ENCODE measurements around the gene CFAP77. TPM values are rescaled to one million over a fixed set of nuclear protein-coding genes. Genes with fewer than 3 reads are reported as not detected.

The CFAP77 gene
- total RNA-seq, 3 donors from 2014 or later, result not detected

GRCh38 chr9:132458432-132458831 is 48.4 kb downstream of the CFAP77 start:
- Histone ChIP-seq H3K4me3 (no peak overlapping the region), H3K9me3 (no peaks in the 10 kb centered on the region), H3K4me1 (no peaks in the 10 kb centered on the region), H3K27ac (no peak overlapping the region), H3K36me3 (no peaks in the 10 kb centered on the region), H3K27me3 (peaks cover 0 to 27% of the 10 kb centered on the region in 2 donors)
- TF ChIP-seq, protein P1, sequence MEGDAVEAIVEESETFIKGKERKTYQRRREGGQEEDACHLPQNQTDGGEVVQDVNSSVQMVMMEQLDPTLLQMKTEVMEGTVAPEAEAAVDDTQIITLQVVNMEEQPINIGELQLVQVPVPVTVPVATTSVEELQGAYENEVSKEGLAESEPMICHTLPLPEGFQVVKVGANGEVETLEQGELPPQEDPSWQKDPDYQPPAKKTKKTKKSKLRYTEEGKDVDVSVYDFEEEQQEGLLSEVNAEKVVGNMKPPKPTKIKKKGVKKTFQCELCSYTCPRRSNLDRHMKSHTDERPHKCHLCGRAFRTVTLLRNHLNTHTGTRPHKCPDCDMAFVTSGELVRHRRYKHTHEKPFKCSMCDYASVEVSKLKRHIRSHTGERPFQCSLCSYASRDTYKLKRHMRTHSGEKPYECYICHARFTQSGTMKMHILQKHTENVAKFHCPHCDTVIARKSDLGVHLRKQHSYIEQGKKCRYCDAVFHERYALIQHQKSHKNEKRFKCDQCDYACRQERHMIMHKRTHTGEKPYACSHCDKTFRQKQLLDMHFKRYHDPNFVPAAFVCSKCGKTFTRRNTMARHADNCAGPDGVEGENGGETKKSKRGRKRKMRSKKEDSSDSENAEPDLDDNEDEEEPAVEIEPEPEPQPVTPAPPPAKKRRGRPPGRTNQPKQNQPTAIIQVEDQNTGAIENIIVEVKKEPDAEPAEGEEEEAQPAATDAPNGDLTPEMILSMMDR (IDR thresholded peaks at IDR 0.05), result no peak
- TF ChIP-seq POLR2AphosphoS5 (IDR thresholded peaks at IDR 0.05) (no peak), POLR2A (IDR thresholded peaks at IDR 0.05) (no peak)
- DNase-seq (ENCODE audit: low spot score in 2 of 2), result no peak
- intact Hi-C loops (cut with DNase I; ENCODE audit: low total_unique reads), result no loop called here

DNA sequence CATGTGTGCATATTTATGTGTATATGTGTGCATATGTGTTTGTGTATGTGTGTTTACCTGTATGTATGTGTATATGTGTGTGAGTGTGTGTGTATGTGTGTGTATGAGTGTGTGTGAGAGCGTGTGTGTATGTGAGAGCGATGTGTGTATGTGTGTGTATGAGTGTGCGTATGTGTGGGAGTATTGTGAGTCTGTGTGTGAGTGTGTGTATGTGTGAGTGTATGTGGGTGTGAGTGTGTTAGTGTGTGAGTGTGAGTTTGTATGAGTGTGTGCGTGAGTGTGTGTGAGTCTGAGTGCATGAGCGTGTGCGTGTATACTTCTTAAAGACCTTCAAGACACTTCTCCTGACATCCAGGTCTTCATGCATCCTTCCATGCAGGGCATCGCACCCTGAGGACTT is 49.6 kb downstream of the CFAP77 start:
- Histone ChIP-seq H3K27ac (no peak overlapping the region), H3K4me1 (no peaks in the 10 kb centered on the region), H3K36me3 (no peaks in the 10 kb centered on the region), H3K4me3 (no peak overlapping the region), H3K27me3 (peaks cover 0 to 27% of the 10 kb centered on the region in 2 donors), H3K9me3 (no peaks in the 10 kb centered on the region)
- intact Hi-C loops (cut with DNase I; ENCODE audit: low total_unique reads), result no loop called here
- no peak for DNase-seq (ENCODE audit: low spot score in 2 of 2)
- no peak for TF ChIP-seq POLR2A (IDR thresholded peaks at IDR 0.05)
- no peak for TF ChIP-seq POLR2AphosphoS5 (IDR thresholded peaks at IDR 0.05)

DNA sequence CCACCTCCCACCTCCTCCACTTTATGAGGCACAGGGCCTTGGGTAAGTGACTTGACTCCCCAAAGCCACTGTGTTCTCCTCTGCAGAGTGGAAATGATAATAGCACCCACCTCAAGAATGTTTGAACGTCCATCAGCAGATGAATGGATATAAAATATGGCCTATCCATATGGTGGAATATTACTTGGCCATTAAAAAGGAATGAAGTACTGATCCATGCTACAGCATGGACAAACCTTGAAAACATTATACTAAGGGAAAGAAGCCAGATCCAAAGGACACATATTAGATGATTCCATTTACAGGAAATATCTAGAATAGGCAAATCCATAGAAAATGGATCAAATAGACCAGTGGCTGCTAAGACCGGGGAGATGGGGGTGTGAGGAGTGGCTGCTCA is 50.2 kb downstream of the CFAP77 start:
- H3K27ac ChIP-seq, result no peak overlapping the region
- peaks cover 0 to 29% of the 10 kb centered on the region in 2 donors for H3K27me3 ChIP-seq
- no peaks in the 10 kb centered on the region for H3K36me3 ChIP-seq
- TF ChIP-seq POLR2AphosphoS5 (IDR thresholded peaks at IDR 0.05) (no peak), POLR2A (IDR thresholded peaks at IDR 0.05) (no peak)
- TF ChIP-seq, protein P1 (IDR thresholded peaks at IDR 0.05), result no peak
- H3K4me1 ChIP-seq, result no peaks in the 10 kb centered on the region
- H3K4me3 ChIP-seq, result no peak overlapping the region
- DNase-seq (ENCODE audit: low spot score in 2 of 2), result no peak
- H3K9me3 ChIP-seq, result no peaks in the 10 kb centered on the region
- intact Hi-C loops (cut with DNase I; ENCODE audit: low total_unique reads), result no loop called here

DNA sequence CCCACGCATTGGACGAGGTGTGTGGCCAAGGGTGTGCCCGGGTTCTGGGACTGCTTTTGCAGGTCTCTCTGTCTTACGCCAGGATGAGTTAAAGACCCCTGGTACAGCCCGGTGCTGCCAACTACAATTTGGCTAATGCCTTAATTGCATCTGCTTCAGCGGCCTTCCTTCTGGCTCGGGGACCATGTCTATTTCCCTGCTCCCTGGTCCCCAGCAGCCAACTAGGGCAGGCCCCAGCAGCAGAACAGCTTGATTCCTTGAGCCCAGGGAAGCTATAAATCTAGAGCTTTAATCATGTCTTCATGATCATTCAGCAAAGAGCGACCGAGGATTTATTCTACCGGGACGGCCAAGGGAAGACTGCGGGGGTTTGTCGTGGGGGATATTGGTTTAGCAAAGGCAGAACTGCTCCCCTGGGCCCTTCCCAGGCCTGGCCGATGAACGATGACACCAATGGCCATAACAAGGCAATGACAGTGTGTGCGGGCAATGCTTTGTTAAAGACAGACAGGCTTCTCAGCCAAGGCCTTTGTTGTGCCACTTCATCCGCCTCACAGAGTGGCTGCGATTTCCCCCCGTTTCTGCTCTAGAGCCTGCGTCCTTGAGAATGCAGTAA is 51.4 kb downstream of the CFAP77 start:
- no peaks in the 10 kb centered on the region for H3K9me3 ChIP-seq
- intact Hi-C loops (cut with DNase I; ENCODE audit: low total_unique reads), result no loop called here
- TF ChIP-seq POLR2AphosphoS5 (IDR thresholded peaks at IDR 0.05) (no peak), POLR2A (IDR thresholded peaks at IDR 0.05) (no peak)
- TF ChIP-seq, protein P1 (IDR thresholded peaks at IDR 0.05), result no peak
- H3K27me3 ChIP-seq, result peaks cover 0 to 32% of the 10 kb centered on the region in 2 donors
- H3K36me3 ChIP-seq, result no peaks in the 10 kb centered on the region
- DNase-seq (ENCODE audit: low spot score in 2 of 2), result no peak
- no peak overlapping the region for H3K27ac ChIP-seq
- no peak overlapping the region for H3K4me3 ChIP-seq
- no peaks in the 10 kb centered on the region for H3K4me1 ChIP-seq

- Histone ChIP-seq H3K27me3 (peaks cover 0 to 32% of the 10 kb centered on the region in 2 donors), H3K4me3 (no peak overlapping the region), H3K36me3 (no peaks in the 10 kb centered on the region), H3K9me3 (no peaks in the 10 kb centered on the region), H3K4me1 (no peaks in the 10 kb centered on the region), H3K27ac (no peak overlapping the region)
- TF ChIP-seq, protein P1 (IDR thresholded peaks at IDR 0.05), result no peak
- TF ChIP-seq POLR2A (IDR thresholded peaks at IDR 0.05) (no peak), POLR2AphosphoS5 (IDR thresholded peaks at IDR 0.05) (no peak)
- intact Hi-C loops (cut with DNase I; ENCODE audit: low total_unique reads), result no loop called here
- no peak for DNase-seq (ENCODE audit: low spot score in 2 of 2)
These were observed 52.0 kb downstream of the CFAP77 start for GRCh38 chr9:132461971-132462370.

Measured in breast epithelium (tissue), 4 donors.